Bone marrow (tissue), 2 donors: ENCODE data around the gene SENP5.
A peak's percentile ranks its signal among the peaks of the same experiment; 100 is the strongest.
"Not testable (repeated sequence)": the region's sequence is repeated elsewhere in the genome, so short reads cannot be mapped to it uniquely, and the experiment has no call there.

Experiments
- DNase-seq, 2 donors: peaks; one replicate each; lab custom pipeline; 2025; lab: John Stamatoyannopoulos, UW

The SENP5 gene

GRCh38 chr3:196942915-196943277 lies 75.2 kb downstream of the SENP5 start:
- no peak for DNase-seq

GRCh38 chr3:196944037-196944790 lies 76.5 kb downstream of the SENP5 start:
- not testable (repeated sequence) for DNase-seq

- DNase-seq = no peak
Observed at GRCh38 chr3:196947136-196947859, 79.6 kb downstream of the SENP5 start.

GRCh38 chr3:196947860-196948441 lies 80.2 kb downstream of the SENP5 start:
- DNase-seq = no peak

- no peak for DNase-seq
Observed at GRCh38 chr3:196948442-196949284, 80.9 kb downstream of the SENP5 start.

GRCh38 chr3:196949285-196949619 lies 81.5 kb downstream of the SENP5 start:
- DNase-seq = no peak

- DNase-seq = no peak
Observed at GRCh38 chr3:196949750-196950149, 82.0 kb downstream of the SENP5 start.

- no peak for DNase-seq
Observed at GRCh38 chr3:196951371-196951770, 83.7 kb downstream of the SENP5 start.

- no peak for DNase-seq
Observed at GRCh38 chr3:196954832-196955231, 87.1 kb downstream of the SENP5 start.

GRCh38 chr3:196962108-196962929 lies 94.6 kb downstream of the SENP5 start:
- DNase-seq = no peak

GRCh38 chr3:196962930-196963630 lies 95.4 kb downstream of the SENP5 start:
- DNase-seq = no peak

GRCh38 chr3:196963631-196963953 lies 95.9 kb downstream of the SENP5 start:
- no peak for DNase-seq

GRCh38 chr3:196965112-196965803 lies 97.5 kb downstream of the SENP5 start:
- DNase-seq = no peak

GRCh38 chr3:196965804-196966173 lies 98.1 kb downstream of the SENP5 start:
- no peak for DNase-seq

- DNase-seq = no peak
Observed at GRCh38 chr3:196966526-196967401, 99.0 kb downstream of the SENP5 start.

- DNase-seq = no peak
Observed at GRCh38 chr3:196967412-196968232, 99.9 kb downstream of the SENP5 start.

- DNase-seq = peak in 1 of 2 donors; percentile 25
Observed at GRCh38 chr3:196968233-196969133, 100.8 kb downstream of the SENP5 start, which contains the start of gene PIGZ. PIGZ (minus strand) TSS chr3:196968833; CDS start chr3:196952031, 16,802 bp downstream.
